ENCODE results near the gene EPHA7. TPM values are rescaled to one million over a fixed set of nuclear protein-coding genes. Genes with fewer than 3 reads are reported as not detected.

EPHA7 gene
- polyA plus RNA-seq (2013): 0.74 and 0.75 TPM in 2 replicates

- Histone ChIP-seq H3K14ac (ENCODE audit: low read length) (no peak within 1 kb of the TSS), H3K27ac (ENCODE audit: low read depth, low read length) (peak within 1 kb of the TSS; percentile 48), H3K4ac (ENCODE audit: low read depth, low read length) (no peak within 1 kb of the TSS), H3K36me3 (ENCODE audit: control insufficient read depth in 1 of 2, insufficient read depth in 2 of 2, low read length in 2 of 2) (no peaks in the 10 kb centered on the region), H4K8ac (ENCODE audit: low read depth, low read length) (no peak within 1 kb of the TSS), H3K27me3 (ENCODE audit: insufficient read depth, low read length) (peaks cover 22% of the 10 kb centered on the region), H4K91ac (ENCODE audit: low read depth, low read length) (no peak within 1 kb of the TSS), H2AK5ac (ENCODE audit: low read length) (no peak within 1 kb of the TSS), H3K79me1 (ENCODE audit: low read length) (no peaks in the 10 kb centered on the region), H3K9me3 (ENCODE audit: insufficient read depth, low read depth, low read length) (no peaks in the 10 kb centered on the region), H3K4me1 (ENCODE audit: control insufficient read depth in 1 of 2, insufficient read depth in 2 of 2, low read length in 2 of 2) (peaks cover 4 to 8% of the 10 kb centered on the region in 2 experiments), H2BK5ac (ENCODE audit: low read depth, low read length, poor library complexity) (no peak within 1 kb of the TSS), H2BK120ac (ENCODE audit: insufficient read depth, low read length, poor library complexity) (no peak within 1 kb of the TSS), H3K23ac (ENCODE audit: low read length) (no peak within 1 kb of the TSS), H2BK12ac (ENCODE audit: low read length) (no peak within 1 kb of the TSS), H2AFZ (ENCODE audit: insufficient read depth, low read length, poor library complexity) (peak within 1 kb of the TSS; percentile 11), H3K79me2 (ENCODE audit: control insufficient read depth, insufficient read depth, low read length, poor library complexity) (no peaks in the 10 kb centered on the region), H4K12ac (ENCODE audit: low read depth, low read length) (no peak within 1 kb of the TSS), H3K4me3 (ENCODE audit: low read depth, low read length) (peak within 1 kb of the TSS; percentile 77), H3K4me2 (ENCODE audit: low read length) (peak within 1 kb of the TSS; percentile 95), H3K18ac (ENCODE audit: low read length) (no peak within 1 kb of the TSS), H3K9ac (ENCODE audit: low read length) (no peak within 1 kb of the TSS)
- DNase-seq: peak; percentile 1 to 30
- WGBS (ENCODE audit: extremely low coverage, insufficient coverage, insufficient read length): no CpG with 5 or more reads among the region's 50 CpGs
Observed at GRCh38 chr6:93419304-93420162, at the start of gene EPHA7. Gene EPHA7 (minus strand): TSS chr6:93419559. CDS start chr6:93419341, 218 bp downstream.

- Histone ChIP-seq H3K4me2 (ENCODE audit: low read length) (no peak overlapping the region), H3K79me1 (ENCODE audit: low read length) (no peaks in the 10 kb centered on the region), H2BK120ac (ENCODE audit: insufficient read depth, low read length, poor library complexity) (no peak overlapping the region)
Observed at GRCh38 chr6:93468291-93468690, 48.9 kb upstream of the EPHA7 start.

GRCh38 chr6:93454533-93454932 lies 35.2 kb upstream of the EPHA7 start:
- H4K8ac ChIP-seq (ENCODE audit: low read depth, low read length): no peak overlapping the region
- no peaks in the 10 kb centered on the region for H3K4me1 ChIP-seq (ENCODE audit: control insufficient read depth in 1 of 2, insufficient read depth in 2 of 2, low read length in 2 of 2)
- no peak overlapping the region for H2AFZ ChIP-seq (ENCODE audit: insufficient read depth, low read length, poor library complexity)
- H3K18ac ChIP-seq (ENCODE audit: low read length): no peak overlapping the region
- no peaks in the 10 kb centered on the region for H3K36me3 ChIP-seq (ENCODE audit: control insufficient read depth in 1 of 2, insufficient read depth in 2 of 2, low read length in 2 of 2)
- no peak overlapping the region for H3K4ac ChIP-seq (ENCODE audit: low read depth, low read length)
- H4K91ac ChIP-seq (ENCODE audit: low read depth, low read length): no peak overlapping the region
- DNase-seq: no peak
- no CpG with 5 or more reads among the region's 6 CpGs for WGBS (ENCODE audit: extremely low coverage, insufficient coverage, insufficient read length)
- H3K14ac ChIP-seq (ENCODE audit: low read length): no peak overlapping the region
- H3K4me2 ChIP-seq (ENCODE audit: low read length): no peak overlapping the region
- H3K4me3 ChIP-seq (ENCODE audit: low read depth, low read length): no peak overlapping the region
- H4K12ac ChIP-seq (ENCODE audit: low read depth, low read length): no peak overlapping the region
- no peaks in the 10 kb centered on the region for H3K27me3 ChIP-seq (ENCODE audit: insufficient read depth, low read length)
- no peak overlapping the region for H3K9ac ChIP-seq (ENCODE audit: low read length)
- no peak overlapping the region for H2AK5ac ChIP-seq (ENCODE audit: low read length)
- H2BK12ac ChIP-seq (ENCODE audit: low read length): no peak overlapping the region
- H3K79me1 ChIP-seq (ENCODE audit: low read length): no peaks in the 10 kb centered on the region
- H3K23ac ChIP-seq (ENCODE audit: low read length): no peak overlapping the region
- H2BK5ac ChIP-seq (ENCODE audit: low read depth, low read length, poor library complexity): no peak overlapping the region
- no peak overlapping the region for H2BK120ac ChIP-seq (ENCODE audit: insufficient read depth, low read length, poor library complexity)
- H3K9me3 ChIP-seq (ENCODE audit: insufficient read depth, low read depth, low read length): no peaks in the 10 kb centered on the region
- no peak overlapping the region for H3K27ac ChIP-seq (ENCODE audit: low read depth, low read length)
- no peaks in the 10 kb centered on the region for H3K79me2 ChIP-seq (ENCODE audit: control insufficient read depth, insufficient read depth, low read length, poor library complexity)

More at GRCh38 chr6:93468291-93468690, 48.9 kb upstream of the EPHA7 start:
- Histone ChIP-seq H4K12ac (ENCODE audit: low read depth, low read length) (no peak overlapping the region), H3K4me3 (ENCODE audit: low read depth, low read length) (no peak overlapping the region), H3K4ac (ENCODE audit: low read depth, low read length) (no peak overlapping the region), H2BK5ac (ENCODE audit: low read depth, low read length, poor library complexity) (no peak overlapping the region), H3K27ac (ENCODE audit: low read depth, low read length) (no peak overlapping the region), H3K79me2 (ENCODE audit: control insufficient read depth, insufficient read depth, low read length, poor library complexity) (no peaks in the 10 kb centered on the region), H4K8ac (ENCODE audit: low read depth, low read length) (no peak overlapping the region), H3K9me3 (ENCODE audit: insufficient read depth, low read depth, low read length) (no peaks in the 10 kb centered on the region), H3K36me3 (ENCODE audit: control insufficient read depth in 1 of 2, insufficient read depth in 2 of 2, low read length in 2 of 2) (no peaks in the 10 kb centered on the region), H3K14ac (ENCODE audit: low read length) (no peak overlapping the region), H3K4me1 (ENCODE audit: control insufficient read depth in 1 of 2, insufficient read depth in 2 of 2, low read length in 2 of 2) (no peaks in the 10 kb centered on the region), H4K91ac (ENCODE audit: low read depth, low read length) (no peak overlapping the region), H3K9ac (ENCODE audit: low read length) (no peak overlapping the region), H3K18ac (ENCODE audit: low read length) (no peak overlapping the region), H3K27me3 (ENCODE audit: insufficient read depth, low read length) (no peaks in the 10 kb centered on the region), H2BK12ac (ENCODE audit: low read length) (no peak overlapping the region), H3K23ac (ENCODE audit: low read length) (no peak overlapping the region), H2AFZ (ENCODE audit: insufficient read depth, low read length, poor library complexity) (no peak overlapping the region), H2AK5ac (ENCODE audit: low read length) (no peak overlapping the region)
- DNase-seq: no peak
- WGBS (ENCODE audit: extremely low coverage, insufficient coverage, insufficient read length): no CpG with 5 or more reads among the region's 4 CpGs

- no peak overlapping the region for H4K12ac ChIP-seq (ENCODE audit: low read depth, low read length)
- H3K9me3 ChIP-seq (ENCODE audit: insufficient read depth, low read depth, low read length): no peaks in the 10 kb centered on the region
Observed at GRCh38 chr6:93453956-93454355, 34.6 kb upstream of the EPHA7 start.

More at GRCh38 chr6:93453956-93454355, 34.6 kb upstream of the EPHA7 start:
- Histone ChIP-seq H3K27me3 (ENCODE audit: insufficient read depth, low read length) (no peaks in the 10 kb centered on the region), H2BK5ac (ENCODE audit: low read depth, low read length, poor library complexity) (no peak overlapping the region), H2BK12ac (ENCODE audit: low read length) (no peak overlapping the region), H2BK120ac (ENCODE audit: insufficient read depth, low read length, poor library complexity) (no peak overlapping the region), H3K36me3 (ENCODE audit: control insufficient read depth in 1 of 2, insufficient read depth in 2 of 2, low read length in 2 of 2) (no peaks in the 10 kb centered on the region), H3K4me3 (ENCODE audit: low read depth, low read length) (no peak overlapping the region), H2AK5ac (ENCODE audit: low read length) (no peak overlapping the region), H3K27ac (ENCODE audit: low read depth, low read length) (no peak overlapping the region), H3K79me1 (ENCODE audit: low read length) (no peaks in the 10 kb centered on the region), H4K8ac (ENCODE audit: low read depth, low read length) (no peak overlapping the region), H4K91ac (ENCODE audit: low read depth, low read length) (no peak overlapping the region), H3K18ac (ENCODE audit: low read length) (no peak overlapping the region), H2AFZ (ENCODE audit: insufficient read depth, low read length, poor library complexity) (no peak overlapping the region), H3K79me2 (ENCODE audit: control insufficient read depth, insufficient read depth, low read length, poor library complexity) (no peaks in the 10 kb centered on the region), H3K4me2 (ENCODE audit: low read length) (no peak overlapping the region), H3K4ac (ENCODE audit: low read depth, low read length) (no peak overlapping the region), H3K4me1 (ENCODE audit: control insufficient read depth in 1 of 2, insufficient read depth in 2 of 2, low read length in 2 of 2) (no peaks in the 10 kb centered on the region), H3K23ac (ENCODE audit: low read length) (no peak overlapping the region), H3K9ac (ENCODE audit: low read length) (no peak overlapping the region), H3K14ac (ENCODE audit: low read length) (no peak overlapping the region)
- DNase-seq: no peak
- WGBS (ENCODE audit: extremely low coverage, insufficient coverage, insufficient read length): no CpG with 5 or more reads among the region's 3 CpGs

Data from trophoblast cell (in vitro differentiated cells and primary cell).